Neural cell (in vitro differentiated cells): ENCODE data around the gene FGR. TPM values are rescaled to one million over a fixed set of nuclear protein-coding genes. Genes with fewer than 3 reads are reported as not detected.

Source experiments
- H2AFZ ChIP-seq: fragments of 200-600, 300-800 bp; sonication (generic), shearing (Covaris generic); 2 replicates; pipeline ENCODE4 v1.6.0; 2014; ENCODE audit warnings: low read depth, mild to moderate bottlenecking, antibody characterized with exemption, low read length, moderate library complexity
- H3F3A ChIP-seq: fragments of 200-600 bp; shearing (Covaris generic); 2 replicates; pipeline ENCODE4 v1.6.1; 2016; ENCODE audit warnings: mild to moderate bottlenecking, moderate library complexity, mixed read lengths, antibody characterized with exemption, low read length; ENCODE audit not compliant: insufficient read depth, poor library complexity, severe bottlenecking
- H3K27ac ChIP-seq: fragments of 200-600, 300-800 bp; sonication (generic), shearing (Covaris generic); 2 replicates; pipeline ENCODE4 v1.5.1; 2014; ENCODE audit warnings: mild to moderate bottlenecking, low read length, moderate library complexity
- H3K27me3 ChIP-seq: fragments of 300-800, 200-600 bp; sonication (generic), shearing (Covaris generic); 2 replicates; pipeline ENCODE4 v1.6.0; 2014; ENCODE audit warnings: mild to moderate bottlenecking, low read depth, low read length, moderate library complexity; ENCODE audit not compliant: insufficient read depth
- H3K36me3 ChIP-seq: fragments of 300-800, 200-600 bp; sonication (generic), shearing (Covaris generic); 2 replicates; pipeline ENCODE4 v1.5.1; 2014; ENCODE audit warnings: mild to moderate bottlenecking, antibody characterized with exemption, low read length, moderate library complexity; ENCODE audit not compliant: insufficient read depth
- H3K4me2 ChIP-seq: fragments of 300-800, 200-600 bp; sonication (generic), shearing (Covaris generic); 2 replicates; pipeline ENCODE4 v1.6.0; 2014; ENCODE audit warnings: mild to moderate bottlenecking, low read length
- H3K4me3 ChIP-seq: fragments of 300-800, 200-600 bp; sonication (generic), shearing (Covaris generic); 2 replicates; pipeline ENCODE4 v1.5.1; 2014; ENCODE audit warnings: mild to moderate bottlenecking, low read length, moderate library complexity
- H3K79me2 ChIP-seq: fragments of 200-600 bp; shearing (Covaris generic); replicated peaks from 2 replicates; pipeline ENCODE4 v1.6.0; 2014; ENCODE audit warnings: mild to moderate bottlenecking, low read length, moderate library complexity; ENCODE audit not compliant: insufficient read depth
- H3K9ac ChIP-seq: fragments of 300-800, 200-600 bp; sonication (generic), shearing (Covaris generic); 2 replicates; pipeline ENCODE4 v1.6.1; 2016; ENCODE audit warnings: mild to moderate bottlenecking, low read length, mixed read lengths
- H3K9me2 ChIP-seq: fragments of 200-600 bp; shearing (Covaris generic); 2 replicates; pipeline ENCODE4 v1.6.1; 2016; ENCODE audit warnings: mild to moderate bottlenecking, low read length, mixed read lengths; ENCODE audit not compliant: insufficient read depth
- H3K9me3 ChIP-seq: fragments of 200-600, 300-800 bp; sonication (generic), shearing (Covaris generic); 2 replicates; pipeline ENCODE4 v1.6.1; 2016; ENCODE audit warnings: mild to moderate bottlenecking, mixed run types, low read length, moderate library complexity, mixed read lengths
- H4K20me1 ChIP-seq: fragments of 200-600 bp; shearing (Covaris generic); 2 replicates; pipeline ENCODE4 v1.6.1; 2016; ENCODE audit warnings: mild to moderate bottlenecking, mixed run types; ENCODE audit not compliant: insufficient read depth
- CTCF ChIP-seq: fragments of 450-650 bp; IDR thresholded peaks from 2 replicates; pipeline ENCODE4 v1.5.1; 2014; ENCODE audit warnings: antibody characterized with exemption, mild to moderate bottlenecking, moderate library complexity; ENCODE audit not compliant: poor library complexity, severe bottlenecking
- EP300 ChIP-seq: fragments of 450-650 bp; conservative IDR thresholded peaks from 2 replicates; pipeline ENCODE4 v1.6.1; 2014; ENCODE audit warnings: antibody characterized with exemption, mild to moderate bottlenecking, moderate library complexity; ENCODE audit not compliant: poor library complexity, severe bottlenecking
- EZH2 ChIP-seq: fragments of 200-600, 300-800 bp; shearing (Covaris generic), sonication (generic); IDR thresholded peaks from 2 replicates; pipeline ENCODE4 v1.6.1; 2014; ENCODE audit warnings: antibody characterized with exemption, low read length, borderline replicate concordance, mild to moderate bottlenecking; ENCODE audit not compliant: insufficient read depth, poor library complexity, severe bottlenecking
- MXI1 ChIP-seq: fragments of 450-650 bp; conservative IDR thresholded peaks from 2 replicates; pipeline ENCODE4 v1.6.1; 2014; ENCODE audit warnings: antibody characterized with exemption, mild to moderate bottlenecking; ENCODE audit not compliant: poor library complexity, severe bottlenecking
- POLR2AphosphoS5 ChIP-seq: IDR thresholded peaks from 2 replicates; pipeline ENCODE4 v1.6.1; 2012
- RAD21 ChIP-seq: fragments of 450-650 bp; conservative IDR thresholded peaks from 2 replicates; pipeline ENCODE4 v1.6.1; 2014; ENCODE audit warnings: antibody characterized with exemption, mild to moderate bottlenecking, moderate library complexity
- REST ChIP-seq: IDR thresholded peaks from 2 replicates; pipeline ENCODE4 v1.6.1; 2012; ENCODE audit warnings: borderline replicate concordance
- SMC3 ChIP-seq: fragments of 450-650 bp; conservative IDR thresholded peaks from 2 replicates; pipeline ENCODE4 v1.6.1; 2014; ENCODE audit warnings: antibody characterized with exemption, mild to moderate bottlenecking, moderate library complexity; ENCODE audit not compliant: poor library complexity
- TAF1 ChIP-seq: IDR thresholded peaks from 2 replicates; pipeline ENCODE4 v1.6.1; 2012; ENCODE audit warnings: low read depth
- polyA plus RNA-seq: library from polyadenylated mRNA; depleted of rRNA; stranded (reverse); fragments of >200 nt; gene quantifications from 2 replicates; pipeline ENCODE4 v1.2.3, GENCODE V29; 2014

Gene FGR
- polyA plus RNA-seq, 1 donor from 2014 or later = not detected

GRCh38 chr1:27570784-27571183 is 64.2 kb downstream of the FGR start:
- peak overlapping the region; percentile 61 for H3K4me3 ChIP-seq
- peaks cover 10% of the 10 kb centered on the region for H3F3A ChIP-seq
- H4K20me1 ChIP-seq = no peaks in the 10 kb centered on the region

GRCh38 chr1:27570356-27570755 is 64.6 kb downstream of the FGR start:
- Histone ChIP-seq H3K27me3 (no peaks in the 10 kb centered on the region), H3K27ac (peak overlapping the region; percentile 72), H3K4me2 (no peak overlapping the region), H3K79me2 (peaks cover 81% of the 10 kb centered on the region), H3K4me3 (peak overlapping the region; percentile 61), H3F3A (peaks cover 12% of the 10 kb centered on the region), H3K9me2 (no peaks in the 10 kb centered on the region), H3K36me3 (no peaks in the 10 kb centered on the region), H3K9ac (peak overlapping the region; percentile 18), H3K9me3 (no peaks in the 10 kb centered on the region), H2AFZ (no peak overlapping the region), H4K20me1 (no peaks in the 10 kb centered on the region)
- TF ChIP-seq RAD21 = no peak
- no peak for TF ChIP-seq EP300
- no peak for TF ChIP-seq EZH2
- TF ChIP-seq SMC3 = no peak
- TF ChIP-seq REST = no peak
- no peak for TF ChIP-seq POLR2AphosphoS5
- no peak for TF ChIP-seq MXI1
- no peak for TF ChIP-seq TAF1

More at GRCh38 chr1:27570784-27571183, 64.2 kb downstream of the FGR start:
- peak overlapping the region; percentile 72 for H3K27ac ChIP-seq
- H3K9me3 ChIP-seq = no peaks in the 10 kb centered on the region
- no peaks in the 10 kb centered on the region for H3K9me2 ChIP-seq
- no peak overlapping the region for H2AFZ ChIP-seq
- peaks cover 76% of the 10 kb centered on the region for H3K79me2 ChIP-seq
- TF ChIP-seq EZH2 (no peak), SMC3 (no peak), REST (no peak), TAF1 (no peak), POLR2AphosphoS5 (no peak), EP300 (no peak), RAD21 (no peak), CTCF (no peak), MXI1 (no peak)
- no peaks in the 10 kb centered on the region for H3K36me3 ChIP-seq
- no peaks in the 10 kb centered on the region for H3K27me3 ChIP-seq
- peak overlapping the region; percentile 63 for H3K9ac ChIP-seq
- H3K4me2 ChIP-seq = peak overlapping the region; percentile 97
